ENCODE results near the gene TNFRSF6B.

DNA sequence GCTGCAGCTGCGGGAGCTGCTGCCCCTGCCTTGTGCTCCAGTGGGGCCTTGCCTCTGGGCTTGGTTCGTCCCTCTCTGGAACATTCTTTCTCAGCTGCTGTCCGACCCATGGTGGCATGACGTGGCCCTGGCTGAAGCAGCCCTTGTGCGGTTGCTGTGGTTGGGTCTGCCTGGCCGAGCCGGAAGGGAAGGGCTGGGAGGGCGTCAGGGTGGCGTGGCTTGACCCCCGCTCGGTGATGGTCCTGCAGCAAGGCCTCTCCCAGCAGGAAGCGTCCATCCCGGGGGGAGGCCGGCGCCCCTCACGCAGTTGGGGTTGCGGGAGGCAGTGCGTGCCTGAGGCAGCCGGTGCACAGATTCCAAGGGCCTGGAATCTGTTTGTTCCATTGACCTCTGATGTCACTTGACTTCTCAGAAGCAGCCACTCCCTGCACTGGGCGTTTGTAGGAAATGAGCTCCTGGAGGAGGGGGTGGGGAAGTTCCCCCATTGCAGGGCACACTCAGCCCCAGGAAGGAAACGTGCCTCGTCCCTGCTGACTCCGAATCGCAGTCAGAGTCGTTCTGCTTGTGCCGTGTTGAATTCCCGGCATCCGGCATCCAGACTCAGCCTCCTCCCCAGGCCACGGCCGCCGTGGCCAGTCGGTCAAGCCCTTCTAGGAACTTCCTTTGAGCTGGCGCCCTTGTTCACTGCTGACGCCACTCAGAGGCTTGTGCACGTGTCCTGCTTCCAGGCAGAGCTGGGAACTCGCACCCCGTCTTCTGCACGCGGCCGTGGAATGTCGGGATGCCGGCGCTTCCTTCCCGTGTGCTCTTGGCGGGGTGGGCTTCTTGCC lies 9.7 kb upstream of the TNFRSF6B start:
- TF ChIP-seq POLR2A (IDR thresholded peaks at IDR 0.05; ENCODE audit: low read depth, low read length) = no peak
- TF ChIP-seq, protein P1, sequence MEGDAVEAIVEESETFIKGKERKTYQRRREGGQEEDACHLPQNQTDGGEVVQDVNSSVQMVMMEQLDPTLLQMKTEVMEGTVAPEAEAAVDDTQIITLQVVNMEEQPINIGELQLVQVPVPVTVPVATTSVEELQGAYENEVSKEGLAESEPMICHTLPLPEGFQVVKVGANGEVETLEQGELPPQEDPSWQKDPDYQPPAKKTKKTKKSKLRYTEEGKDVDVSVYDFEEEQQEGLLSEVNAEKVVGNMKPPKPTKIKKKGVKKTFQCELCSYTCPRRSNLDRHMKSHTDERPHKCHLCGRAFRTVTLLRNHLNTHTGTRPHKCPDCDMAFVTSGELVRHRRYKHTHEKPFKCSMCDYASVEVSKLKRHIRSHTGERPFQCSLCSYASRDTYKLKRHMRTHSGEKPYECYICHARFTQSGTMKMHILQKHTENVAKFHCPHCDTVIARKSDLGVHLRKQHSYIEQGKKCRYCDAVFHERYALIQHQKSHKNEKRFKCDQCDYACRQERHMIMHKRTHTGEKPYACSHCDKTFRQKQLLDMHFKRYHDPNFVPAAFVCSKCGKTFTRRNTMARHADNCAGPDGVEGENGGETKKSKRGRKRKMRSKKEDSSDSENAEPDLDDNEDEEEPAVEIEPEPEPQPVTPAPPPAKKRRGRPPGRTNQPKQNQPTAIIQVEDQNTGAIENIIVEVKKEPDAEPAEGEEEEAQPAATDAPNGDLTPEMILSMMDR (conservative IDR thresholded peaks at IDR 0.05; ENCODE audit: low read depth, low read length) = no peak
